Measurements from ENCODE around the gene C12orf57.

DNA sequence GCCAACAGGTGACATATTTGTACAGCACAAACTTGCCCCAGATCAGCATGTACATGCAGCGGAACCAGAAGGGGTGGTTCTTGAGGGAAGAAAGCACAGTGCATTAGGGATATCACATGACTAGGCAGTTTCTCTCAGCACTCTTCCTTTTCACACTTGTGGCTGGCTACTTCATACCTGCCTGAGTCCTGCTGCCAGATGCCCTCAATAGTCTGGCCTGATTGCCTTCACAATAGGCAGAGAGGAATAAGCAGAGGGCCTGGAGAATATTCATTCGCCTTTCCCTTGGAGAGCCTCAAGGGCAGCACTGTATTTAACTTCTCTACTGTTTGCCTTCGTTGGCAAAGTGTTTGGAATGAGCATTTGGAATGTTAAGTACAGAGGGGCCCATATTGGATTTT, 34.8 kb downstream of the C12orf57 start:
- TF ChIP-seq, protein P1, sequence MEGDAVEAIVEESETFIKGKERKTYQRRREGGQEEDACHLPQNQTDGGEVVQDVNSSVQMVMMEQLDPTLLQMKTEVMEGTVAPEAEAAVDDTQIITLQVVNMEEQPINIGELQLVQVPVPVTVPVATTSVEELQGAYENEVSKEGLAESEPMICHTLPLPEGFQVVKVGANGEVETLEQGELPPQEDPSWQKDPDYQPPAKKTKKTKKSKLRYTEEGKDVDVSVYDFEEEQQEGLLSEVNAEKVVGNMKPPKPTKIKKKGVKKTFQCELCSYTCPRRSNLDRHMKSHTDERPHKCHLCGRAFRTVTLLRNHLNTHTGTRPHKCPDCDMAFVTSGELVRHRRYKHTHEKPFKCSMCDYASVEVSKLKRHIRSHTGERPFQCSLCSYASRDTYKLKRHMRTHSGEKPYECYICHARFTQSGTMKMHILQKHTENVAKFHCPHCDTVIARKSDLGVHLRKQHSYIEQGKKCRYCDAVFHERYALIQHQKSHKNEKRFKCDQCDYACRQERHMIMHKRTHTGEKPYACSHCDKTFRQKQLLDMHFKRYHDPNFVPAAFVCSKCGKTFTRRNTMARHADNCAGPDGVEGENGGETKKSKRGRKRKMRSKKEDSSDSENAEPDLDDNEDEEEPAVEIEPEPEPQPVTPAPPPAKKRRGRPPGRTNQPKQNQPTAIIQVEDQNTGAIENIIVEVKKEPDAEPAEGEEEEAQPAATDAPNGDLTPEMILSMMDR (IDR thresholded peaks at IDR 0.05): no peak
- TF ChIP-seq POLR2A (IDR thresholded peaks at IDR 0.05) (no peak), EP300 (IDR thresholded peaks at IDR 0.05) (no peak), POLR2AphosphoS5 (IDR thresholded peaks at IDR 0.05) (no peak)
